IPS-20b (cell line): Measurements from ENCODE around the gene TAF1B.

Source experiments
- H3K27ac ChIP-seq: one replicate; pipeline ENCODE4 v1.5.1; 2013; ENCODE audit warnings: low read length
- H3K27me3 ChIP-seq: 2 replicates; pipeline ENCODE4 v1.6.1; 2013; ENCODE audit warnings: mild to moderate bottlenecking, low read length, inconsistent platforms; ENCODE audit not compliant: insufficient read depth
- H3K36me3 ChIP-seq: 2 replicates; pipeline ENCODE4 v1.6.1; 2013; ENCODE audit warnings: low read depth, mild to moderate bottlenecking, inconsistent platforms, low read length, moderate library complexity; ENCODE audit not compliant: insufficient read depth
- H3K4me1 ChIP-seq: 2 replicates; pipeline ENCODE4 v1.6.1; 2013; ENCODE audit warnings: mild to moderate bottlenecking, control low read depth, inconsistent platforms, low read length, moderate library complexity; ENCODE audit not compliant: insufficient read depth
- H3K4me3 ChIP-seq: 2 replicates; pipeline ENCODE4 v1.5.1; 2013; ENCODE audit warnings: mild to moderate bottlenecking, low read length, inconsistent platforms
- H3K9ac ChIP-seq: 2 replicates; pipeline ENCODE4 v1.6.1; 2013; ENCODE audit warnings: low read depth, mild to moderate bottlenecking, inconsistent platforms, low read length, moderate library complexity
- H3K9me3 ChIP-seq: 2 replicates; pipeline ENCODE4 v1.6.1; 2013; ENCODE audit warnings: mild to moderate bottlenecking, low read depth, low read length, inconsistent platforms; ENCODE audit not compliant: insufficient read depth

The TAF1B gene

GRCh38 chr2:9964334-9964980 lies 121.2 kb downstream of the TAF1B start:
- Histone ChIP-seq H3K27me3 (no peaks in the 10 kb centered on the region), H3K36me3 (no peaks in the 10 kb centered on the region), H3K27ac (no peak overlapping the region), H3K9me3 (no peaks in the 10 kb centered on the region), H3K4me1 (no peaks in the 10 kb centered on the region), H3K4me3 (no peak overlapping the region), H3K9ac (no peak overlapping the region)

GRCh38 chr2:9965119-9965822 lies 122.0 kb downstream of the TAF1B start:
- Histone ChIP-seq H3K27ac (no peak overlapping the region), H3K36me3 (no peaks in the 10 kb centered on the region), H3K4me3 (no peak overlapping the region), H3K9me3 (no peaks in the 10 kb centered on the region), H3K9ac (no peak overlapping the region), H3K27me3 (no peaks in the 10 kb centered on the region), H3K4me1 (no peaks in the 10 kb centered on the region)

GRCh38 chr2:9966491-9967022 lies 123.3 kb downstream of the TAF1B start:
- no peaks in the 10 kb centered on the region for H3K9me3 ChIP-seq
- no peaks in the 10 kb centered on the region for H3K4me1 ChIP-seq
- H3K27me3 ChIP-seq: no peaks in the 10 kb centered on the region
- no peak overlapping the region for H3K4me3 ChIP-seq
- H3K27ac ChIP-seq: no peak overlapping the region
- H3K9ac ChIP-seq: no peak overlapping the region
- no peaks in the 10 kb centered on the region for H3K36me3 ChIP-seq

- Histone ChIP-seq H3K9ac (no peak overlapping the region), H3K36me3 (no peaks in the 10 kb centered on the region), H3K27ac (no peak overlapping the region), H3K4me3 (no peak overlapping the region), H3K9me3 (no peaks in the 10 kb centered on the region), H3K27me3 (no peaks in the 10 kb centered on the region), H3K4me1 (no peaks in the 10 kb centered on the region)
These were observed 123.9 kb downstream of the TAF1B start for GRCh38 chr2:9967053-9967775.

GRCh38 chr2:9968553-9969497 lies 125.6 kb downstream of the TAF1B start:
- Histone ChIP-seq H3K36me3 (no peaks in the 10 kb centered on the region), H3K27ac (no peak overlapping the region), H3K9me3 (no peaks in the 10 kb centered on the region), H3K4me3 (no peak overlapping the region), H3K4me1 (no peaks in the 10 kb centered on the region), H3K27me3 (no peaks in the 10 kb centered on the region), H3K9ac (no peak overlapping the region)

GRCh38 chr2:9970200-9971044 lies 127.1 kb downstream of the TAF1B start:
- Histone ChIP-seq H3K27ac (no peak overlapping the region), H3K9ac (no peak overlapping the region), H3K27me3 (no peaks in the 10 kb centered on the region), H3K4me3 (no peak overlapping the region), H3K36me3 (no peaks in the 10 kb centered on the region), H3K9me3 (no peaks in the 10 kb centered on the region), H3K4me1 (no peaks in the 10 kb centered on the region)

- Histone ChIP-seq H3K4me3 (no peak overlapping the region), H3K9ac (no peak overlapping the region), H3K27ac (no peak overlapping the region), H3K4me1 (no peaks in the 10 kb centered on the region), H3K9me3 (no peaks in the 10 kb centered on the region), H3K27me3 (no peaks in the 10 kb centered on the region), H3K36me3 (no peaks in the 10 kb centered on the region)
These were observed 128.0 kb downstream of the TAF1B start for GRCh38 chr2:9971105-9971818.

GRCh38 chr2:9971890-9972289 lies 128.6 kb downstream of the TAF1B start:
- H3K27me3 ChIP-seq: no peaks in the 10 kb centered on the region
- no peaks in the 10 kb centered on the region for H3K36me3 ChIP-seq
- no peaks in the 10 kb centered on the region for H3K4me1 ChIP-seq
- no peak overlapping the region for H3K9ac ChIP-seq
- no peak overlapping the region for H3K27ac ChIP-seq
- H3K4me3 ChIP-seq: no peak overlapping the region
- no peaks in the 10 kb centered on the region for H3K9me3 ChIP-seq

- Histone ChIP-seq H3K36me3 (no peaks in the 10 kb centered on the region), H3K4me1 (no peaks in the 10 kb centered on the region), H3K27me3 (no peaks in the 10 kb centered on the region), H3K4me3 (no peak overlapping the region), H3K27ac (no peak overlapping the region), H3K9me3 (no peaks in the 10 kb centered on the region), H3K9ac (no peak overlapping the region)
These were observed 129.6 kb downstream of the TAF1B start for GRCh38 chr2:9972621-9973479.
